ENCODE data around the gene GALNT9.

DNA sequence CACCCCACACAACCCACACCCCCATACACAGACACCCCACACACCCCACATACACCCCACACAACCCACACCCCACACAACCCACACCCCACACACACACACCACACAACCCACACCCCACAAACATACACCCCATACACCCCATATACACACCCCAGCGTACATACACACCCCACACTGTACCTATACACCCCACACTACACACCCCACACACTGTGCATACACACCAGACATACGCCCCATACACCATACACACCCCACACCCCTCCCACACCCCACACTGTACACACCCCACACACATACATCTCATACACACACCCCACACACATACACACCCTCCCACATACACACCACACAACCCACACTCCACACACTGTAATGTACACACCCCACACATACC, 104.9 kb downstream of the GALNT9 start:
- TF ChIP-seq, protein P1, sequence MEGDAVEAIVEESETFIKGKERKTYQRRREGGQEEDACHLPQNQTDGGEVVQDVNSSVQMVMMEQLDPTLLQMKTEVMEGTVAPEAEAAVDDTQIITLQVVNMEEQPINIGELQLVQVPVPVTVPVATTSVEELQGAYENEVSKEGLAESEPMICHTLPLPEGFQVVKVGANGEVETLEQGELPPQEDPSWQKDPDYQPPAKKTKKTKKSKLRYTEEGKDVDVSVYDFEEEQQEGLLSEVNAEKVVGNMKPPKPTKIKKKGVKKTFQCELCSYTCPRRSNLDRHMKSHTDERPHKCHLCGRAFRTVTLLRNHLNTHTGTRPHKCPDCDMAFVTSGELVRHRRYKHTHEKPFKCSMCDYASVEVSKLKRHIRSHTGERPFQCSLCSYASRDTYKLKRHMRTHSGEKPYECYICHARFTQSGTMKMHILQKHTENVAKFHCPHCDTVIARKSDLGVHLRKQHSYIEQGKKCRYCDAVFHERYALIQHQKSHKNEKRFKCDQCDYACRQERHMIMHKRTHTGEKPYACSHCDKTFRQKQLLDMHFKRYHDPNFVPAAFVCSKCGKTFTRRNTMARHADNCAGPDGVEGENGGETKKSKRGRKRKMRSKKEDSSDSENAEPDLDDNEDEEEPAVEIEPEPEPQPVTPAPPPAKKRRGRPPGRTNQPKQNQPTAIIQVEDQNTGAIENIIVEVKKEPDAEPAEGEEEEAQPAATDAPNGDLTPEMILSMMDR (IDR thresholded peaks at IDR 0.05), result no peak
- TF ChIP-seq EZH2 (IDR thresholded peaks at IDR 0.05) (no peak), EZH2phosphoT487 (IDR thresholded peaks at IDR 0.05) (no peak)
